NCI-H1436 (cell line): ENCODE measurements around the gene INPP5F.

ENCODE experiments used
- DNase-seq: peaks from one replicate; lab custom pipeline; 2025; lab: John Stamatoyannopoulos, UW

Gene INPP5F

DNA sequence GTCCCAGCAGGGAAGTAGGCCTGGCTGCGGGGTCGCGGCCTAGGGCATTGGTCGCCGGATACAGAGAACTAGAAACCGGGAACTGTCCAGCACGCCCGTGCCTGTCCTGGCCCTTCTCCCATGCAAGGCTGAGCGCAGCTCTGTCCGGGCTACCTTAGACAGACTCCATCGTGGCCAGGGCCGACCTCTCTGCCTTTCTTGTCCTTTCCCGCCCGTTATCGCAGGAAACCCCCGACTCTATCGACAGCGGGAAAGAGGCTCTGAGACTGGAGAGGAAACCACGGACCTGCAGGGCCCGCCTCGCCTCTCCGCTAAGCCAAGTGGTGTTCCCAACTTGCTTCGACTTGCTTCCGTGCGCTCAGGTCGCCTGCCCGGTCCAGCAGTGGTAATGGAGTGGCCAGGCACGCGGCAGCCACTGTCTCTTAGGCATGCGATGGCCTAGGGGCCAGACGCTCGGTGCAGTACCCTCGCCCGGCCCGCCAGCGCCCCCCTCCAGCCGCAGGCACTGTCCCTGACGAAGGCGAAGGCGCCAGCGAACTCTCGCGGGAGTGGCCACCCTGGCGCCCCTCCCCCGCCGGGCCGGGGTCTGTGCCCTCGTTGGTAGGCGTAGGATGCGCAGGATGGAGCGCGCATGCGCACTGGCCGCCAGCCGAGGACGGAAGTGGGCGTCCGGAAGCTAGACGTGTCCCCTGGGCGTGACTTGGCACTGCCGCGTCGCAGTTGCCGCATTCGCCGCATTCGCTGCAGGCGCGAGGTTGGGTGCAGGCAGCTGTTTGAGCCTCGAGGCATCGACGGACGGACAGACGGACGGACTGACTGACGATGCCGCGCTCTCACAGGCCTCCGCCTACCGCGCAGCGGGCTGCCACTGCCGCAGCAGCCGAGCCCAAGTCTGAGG lies 92.4 kb downstream of the INPP5F start:
- DNase-seq = no peak

GRCh38 chr10:119818889-119819270 lies 93.0 kb downstream of the INPP5F start:
- no peak for DNase-seq

DNA sequence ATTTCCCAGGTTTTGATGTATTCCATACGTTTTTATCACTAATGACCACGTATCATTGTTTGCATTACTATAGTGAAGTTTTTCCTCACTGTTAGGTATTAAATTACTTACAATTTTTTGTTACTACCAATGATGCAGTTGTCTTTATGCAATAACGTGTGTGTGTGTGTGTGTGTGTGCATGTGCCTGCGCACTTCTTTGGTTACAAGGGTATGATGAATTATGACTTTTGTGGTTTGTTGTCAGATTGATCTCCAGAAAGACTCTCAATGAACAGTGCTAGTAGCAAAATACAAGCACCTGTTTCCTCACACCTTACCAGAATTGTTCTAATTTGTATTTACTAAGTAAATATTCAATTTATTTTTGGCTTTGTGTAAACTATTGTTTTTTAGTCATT lies 95.3 kb downstream of the INPP5F start:
- no peak for DNase-seq

- no peak for DNase-seq
These were observed 98.4 kb downstream of the INPP5F start for GRCh38 chr10:119824299-119824698.

DNA sequence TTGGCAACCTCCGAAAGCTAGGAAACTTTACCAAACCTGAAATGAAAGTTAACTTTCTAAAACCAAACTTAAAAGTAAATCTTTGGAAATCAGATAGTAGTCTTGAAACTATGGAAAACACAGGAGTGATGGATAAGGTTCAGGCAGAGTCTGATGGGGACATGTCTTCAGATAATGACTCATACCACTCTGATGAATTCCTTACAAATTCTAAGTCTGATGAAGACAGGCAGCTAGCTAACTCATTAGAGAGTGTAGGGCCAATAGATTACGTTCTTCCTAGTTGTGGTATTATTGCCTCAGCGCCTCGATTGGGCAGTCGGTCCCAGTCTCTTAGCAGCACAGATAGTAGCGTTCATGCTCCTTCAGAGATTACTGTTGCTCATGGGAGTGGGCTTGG lies 100.9 kb downstream of the INPP5F start:
- no peak for DNase-seq

GRCh38 chr10:119827430-119827829 lies 101.6 kb downstream of the INPP5F start:
- no peak for DNase-seq

DNA sequence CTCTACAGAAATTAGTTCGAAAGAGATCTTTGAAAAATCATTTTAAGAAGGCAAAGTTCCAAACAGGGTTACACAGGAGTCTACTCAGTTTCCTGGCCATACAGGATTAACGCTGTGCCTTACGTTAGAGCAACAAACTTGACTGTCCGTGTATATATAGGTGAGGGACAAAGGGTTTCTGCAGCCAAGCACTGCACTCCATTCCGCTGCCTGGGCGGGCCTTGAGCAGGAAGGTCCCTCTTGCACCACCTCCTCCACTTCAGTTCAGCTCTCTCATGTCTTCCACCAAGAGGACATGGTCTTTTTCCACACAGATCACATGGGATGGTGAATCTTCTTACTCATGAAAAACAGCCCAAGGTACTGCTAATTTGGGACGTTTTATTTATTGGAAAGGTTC lies 103.6 kb downstream of the INPP5F start:
- no peak for DNase-seq

DNA sequence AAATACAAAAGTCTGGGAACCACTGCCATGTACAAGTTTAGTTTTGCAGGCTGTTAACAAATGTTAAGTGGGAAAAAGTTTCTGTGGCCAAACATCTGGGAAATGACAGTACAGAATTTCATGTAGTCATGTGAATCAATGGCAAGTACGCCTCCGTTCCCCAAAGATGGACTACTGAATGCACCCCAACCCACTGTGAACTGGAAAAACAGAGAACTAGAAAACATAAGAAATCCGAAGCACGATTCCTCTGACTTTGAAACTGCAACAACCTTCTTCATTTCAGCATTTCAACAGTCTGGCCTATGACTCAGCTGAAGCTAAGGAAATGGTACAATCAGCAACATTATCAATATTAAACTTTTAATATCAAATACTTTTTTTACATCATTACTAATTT lies 105.0 kb downstream of the INPP5F start:
- DNase-seq = no peak

DNA sequence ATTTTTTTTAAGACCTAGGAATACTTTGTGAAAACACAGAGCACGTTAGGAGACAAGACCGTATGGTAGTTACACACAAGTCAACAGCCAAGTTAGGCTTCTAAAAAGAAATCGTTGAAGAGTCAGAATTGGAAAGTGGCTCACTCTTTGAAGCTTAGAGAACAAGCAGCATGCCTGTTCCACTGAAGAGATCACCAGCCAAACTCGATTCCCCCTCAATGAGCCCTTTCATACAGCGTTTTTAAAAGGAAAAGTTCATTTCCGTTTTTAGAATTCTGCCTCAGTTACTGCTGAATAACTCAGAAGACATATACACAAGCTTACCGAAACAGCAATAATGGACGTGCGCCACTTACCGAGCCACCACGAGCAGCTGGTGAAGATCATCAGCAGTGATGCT lies 105.8 kb downstream of the INPP5F start:
- no peak for DNase-seq

- no peak for DNase-seq
These were observed 107.1 kb downstream of the INPP5F start for GRCh38 chr10:119832951-119833350.

GRCh38 chr10:119834188-119834587 lies 108.3 kb downstream of the INPP5F start:
- no peak for DNase-seq

- DNase-seq = no peak
These were observed 119.8 kb downstream of the INPP5F start for GRCh38 chr10:119845656-119846055.

- DNase-seq = no peak
These were observed 123.4 kb downstream of the INPP5F start for GRCh38 chr10:119849031-119849789.

GRCh38 chr10:119849944-119850343 lies 124.1 kb downstream of the INPP5F start:
- no peak for DNase-seq

DNA sequence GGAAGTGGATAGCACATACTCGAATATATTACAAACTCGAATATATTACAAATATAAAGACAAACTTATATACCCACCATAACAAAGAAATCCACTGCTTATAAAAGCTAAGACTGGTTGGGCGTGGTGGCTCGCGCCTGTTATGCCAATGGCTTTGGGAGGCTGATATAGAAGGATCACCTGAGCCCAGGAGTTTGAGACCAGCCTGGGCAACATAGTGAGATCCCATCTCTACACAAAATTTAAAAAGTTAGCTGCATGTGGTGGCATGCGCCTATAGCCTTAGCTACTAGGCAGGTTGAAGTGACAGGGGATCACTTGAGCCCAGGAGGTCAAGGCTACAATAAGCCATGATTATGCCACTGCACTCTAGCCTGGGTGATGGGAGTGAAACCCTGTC lies 126.4 kb downstream of the INPP5F start:
- no peak for DNase-seq

DNA sequence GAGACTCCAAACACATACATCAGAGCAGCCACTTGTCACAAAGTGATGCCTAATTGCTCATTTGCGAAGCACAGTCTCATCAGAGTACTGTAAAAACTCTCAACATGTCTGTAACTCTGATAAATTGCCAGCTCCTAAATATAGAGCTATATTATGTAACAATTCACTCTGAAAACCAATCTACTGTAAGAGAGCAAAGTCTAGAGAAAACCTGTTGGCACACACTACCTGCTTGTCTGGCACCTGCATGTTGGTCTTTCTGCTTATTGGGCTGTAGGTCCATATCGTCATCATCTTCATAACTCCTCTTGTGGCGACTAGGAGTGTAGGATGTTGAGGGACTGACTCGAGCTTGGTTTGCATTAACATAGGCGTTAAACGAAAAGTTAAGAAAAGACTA lies 127.0 kb downstream of the INPP5F start:
- DNase-seq = no peak

DNA sequence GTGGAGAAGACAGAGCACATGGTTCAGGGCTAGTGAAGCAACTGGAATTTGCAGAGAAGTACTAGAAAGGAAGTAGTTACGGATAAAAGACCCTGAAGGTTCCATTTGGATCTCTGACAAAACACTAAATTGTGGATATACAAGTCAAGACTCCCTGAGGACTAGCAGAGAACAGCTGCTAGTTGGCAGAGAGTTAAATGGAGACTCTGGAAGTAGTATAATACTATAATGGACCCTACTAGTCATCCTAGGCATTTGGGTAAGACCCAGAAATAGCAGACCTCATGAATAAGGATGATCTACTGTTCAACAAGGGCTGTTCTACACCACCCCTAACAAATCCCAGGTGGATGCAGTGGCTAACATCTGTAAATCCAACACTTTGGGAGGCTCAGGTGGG lies 127.7 kb downstream of the INPP5F start:
- DNase-seq = no peak

DNA sequence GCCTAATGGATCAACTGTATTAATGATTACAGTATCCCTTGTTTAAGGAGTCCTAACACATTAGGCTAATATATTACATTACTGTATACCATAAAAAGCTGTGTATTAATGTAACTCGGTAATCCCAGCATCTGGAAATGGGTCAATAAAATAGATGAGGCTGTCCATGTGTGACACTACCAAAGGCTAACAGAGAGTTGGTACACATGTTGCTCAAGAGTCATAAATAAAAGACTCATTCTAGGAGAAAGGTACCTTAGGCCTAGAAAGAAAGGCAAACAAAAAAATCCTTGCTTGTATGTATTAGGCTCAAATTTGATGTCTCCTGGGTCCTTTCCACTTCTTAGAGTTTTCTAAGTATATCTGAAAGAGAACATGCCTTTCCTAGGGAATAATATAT lies 132.2 kb downstream of the INPP5F start:
- DNase-seq = no peak

DNA sequence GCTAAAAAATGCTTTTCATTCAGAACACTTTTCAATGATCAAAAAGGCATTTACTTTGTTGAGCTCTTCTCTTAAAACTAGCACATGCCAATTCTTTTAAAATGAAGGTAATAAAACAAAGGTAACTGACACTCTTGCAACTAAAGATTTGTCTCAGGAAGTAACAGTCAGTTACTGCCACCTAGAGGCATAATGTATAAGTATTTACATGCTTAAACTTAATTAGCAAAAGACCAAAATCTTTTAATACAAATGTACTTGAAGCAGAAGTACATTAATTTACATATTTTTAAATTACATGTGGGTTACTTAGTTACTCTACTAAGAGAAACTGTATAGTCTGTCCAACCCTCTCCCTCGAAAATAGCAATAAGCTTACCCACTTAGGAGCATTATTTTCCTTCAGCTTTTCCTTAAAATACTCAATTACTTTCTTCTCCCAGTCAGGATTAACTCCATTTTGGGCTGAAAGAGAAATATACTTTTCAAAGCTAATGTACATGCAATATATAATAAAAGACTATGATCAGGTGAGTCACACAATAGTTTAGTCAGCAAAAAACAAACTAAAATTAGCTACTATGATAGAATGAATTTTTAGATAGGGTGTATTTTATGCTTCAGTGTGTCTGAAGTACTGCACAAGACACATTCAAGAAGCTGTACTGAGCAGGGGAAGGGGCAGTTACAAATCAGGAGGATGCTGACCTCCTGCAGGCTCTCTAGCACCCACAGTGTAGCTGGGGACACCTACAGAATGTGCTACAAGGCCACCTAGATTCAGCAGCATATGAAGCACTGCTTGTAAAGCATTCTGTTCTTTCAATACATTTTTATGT lies 133.8 kb downstream of the INPP5F start:
- peak; percentile 43 for DNase-seq

- DNase-seq = no peak
These were observed 135.2 kb downstream of the INPP5F start for GRCh38 chr10:119860866-119861607.

GRCh38 chr10:119862524-119862923 lies 136.7 kb downstream of the INPP5F start:
- no peak for DNase-seq
